Measurements from ENCODE around the gene CAV2. TPM values are rescaled to one million over a fixed set of nuclear protein-coding genes. Genes with fewer than 3 reads are reported as not detected.

The CAV2 gene
- total RNA-seq, 1 donor = 67.3 TPM

DNA sequence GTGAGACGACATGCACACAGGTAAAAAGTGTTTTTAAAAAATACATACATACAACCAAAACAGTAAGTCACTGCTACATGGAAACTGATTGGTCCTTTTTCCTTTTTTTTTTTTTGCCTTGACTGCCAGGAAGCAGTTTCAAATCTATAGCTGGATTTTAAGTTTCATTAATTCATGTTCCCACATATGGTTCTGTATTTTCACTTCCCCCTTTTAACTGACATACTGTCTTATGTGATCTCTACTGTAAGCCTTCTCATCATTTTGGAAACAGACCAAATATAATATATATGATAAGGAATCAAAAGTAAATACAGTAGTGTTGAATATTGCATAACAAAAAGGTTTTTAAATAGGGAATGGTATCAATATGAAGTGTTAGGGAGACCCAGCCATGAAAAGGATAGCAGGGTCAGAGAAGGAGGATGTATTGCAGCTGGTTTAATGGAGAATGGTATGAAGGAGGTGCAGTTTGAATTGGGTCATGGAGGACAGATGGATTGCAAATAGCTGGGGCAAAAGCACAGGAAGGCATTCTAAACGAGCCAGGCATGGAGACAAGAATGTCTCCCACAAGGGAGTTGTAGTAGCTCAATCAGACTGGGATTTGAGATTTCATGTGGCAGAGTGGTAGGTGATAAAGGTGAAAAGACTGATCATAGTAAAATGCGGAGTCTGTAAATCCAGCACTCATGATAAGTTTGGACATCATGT lies 30.7 kb downstream of the CAV2 start:
- Histone ChIP-seq H3K4me2 (ENCODE audit: insufficient read depth, low read length) (peak overlapping the region; percentile 96), H3K27ac (ENCODE audit: low read depth, low read length) (peak overlapping the region; percentile 59), H3K4me1 (ENCODE audit: insufficient read depth, low read length) (peaks cover 55% of the 10 kb centered on the region), H3K79me2 (ENCODE audit: insufficient read depth, low read length) (peaks cover 93% of the 10 kb centered on the region), H2AFZ (ENCODE audit: low read length) (no peak overlapping the region), H4K20me1 (ENCODE audit: insufficient read depth, low read length) (peaks cover 3% of the 10 kb centered on the region), H3K4me3 (ENCODE audit: insufficient read depth, low read length) (peak overlapping the region; percentile 10), H3K9me3 (ENCODE audit: low read depth, low read length) (no peaks in the 10 kb centered on the region), H3K27me3 (ENCODE audit: insufficient read depth, low read length) (no peaks in the 10 kb centered on the region), H3K36me3 (ENCODE audit: insufficient read depth, low read length) (peaks cover 42% of the 10 kb centered on the region)
- TF ChIP-seq, protein P1, sequence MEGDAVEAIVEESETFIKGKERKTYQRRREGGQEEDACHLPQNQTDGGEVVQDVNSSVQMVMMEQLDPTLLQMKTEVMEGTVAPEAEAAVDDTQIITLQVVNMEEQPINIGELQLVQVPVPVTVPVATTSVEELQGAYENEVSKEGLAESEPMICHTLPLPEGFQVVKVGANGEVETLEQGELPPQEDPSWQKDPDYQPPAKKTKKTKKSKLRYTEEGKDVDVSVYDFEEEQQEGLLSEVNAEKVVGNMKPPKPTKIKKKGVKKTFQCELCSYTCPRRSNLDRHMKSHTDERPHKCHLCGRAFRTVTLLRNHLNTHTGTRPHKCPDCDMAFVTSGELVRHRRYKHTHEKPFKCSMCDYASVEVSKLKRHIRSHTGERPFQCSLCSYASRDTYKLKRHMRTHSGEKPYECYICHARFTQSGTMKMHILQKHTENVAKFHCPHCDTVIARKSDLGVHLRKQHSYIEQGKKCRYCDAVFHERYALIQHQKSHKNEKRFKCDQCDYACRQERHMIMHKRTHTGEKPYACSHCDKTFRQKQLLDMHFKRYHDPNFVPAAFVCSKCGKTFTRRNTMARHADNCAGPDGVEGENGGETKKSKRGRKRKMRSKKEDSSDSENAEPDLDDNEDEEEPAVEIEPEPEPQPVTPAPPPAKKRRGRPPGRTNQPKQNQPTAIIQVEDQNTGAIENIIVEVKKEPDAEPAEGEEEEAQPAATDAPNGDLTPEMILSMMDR (IDR thresholded peaks at IDR 0.05; ENCODE audit: extremely low read depth, low read depth, low read length) = no peak
- no peak for DNase-seq (ENCODE audit: insufficient read length, low spot score, missing footprints)

DNA sequence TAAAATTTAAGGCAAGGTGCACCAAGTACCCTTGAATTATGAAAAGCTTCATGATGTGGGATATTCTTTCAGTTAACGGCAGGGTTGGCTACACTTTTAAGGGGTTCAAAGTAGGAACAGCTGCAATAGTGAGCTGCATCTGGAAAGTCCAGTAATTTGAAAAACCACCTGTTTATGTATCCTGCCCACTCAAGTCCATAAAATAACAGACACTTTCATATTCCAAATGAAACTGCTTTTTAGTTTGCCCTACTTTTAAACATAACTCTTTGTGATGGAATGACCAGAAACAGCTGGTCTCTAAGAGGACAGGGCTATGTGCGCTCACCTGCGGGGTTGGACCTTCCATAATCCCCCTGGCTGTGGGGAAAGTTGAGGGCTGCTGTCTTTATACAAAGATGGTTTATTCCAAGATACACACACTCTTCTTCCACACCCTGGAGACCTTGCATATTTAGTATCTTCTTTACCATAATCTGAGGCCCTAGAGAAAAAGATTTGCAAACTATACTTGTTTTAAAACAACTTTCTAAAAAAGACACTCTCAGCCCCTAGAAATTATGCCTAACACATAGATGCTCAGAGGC lies 32.7 kb downstream of the CAV2 start:
- TF ChIP-seq, protein P1 (IDR thresholded peaks at IDR 0.05; ENCODE audit: extremely low read depth, low read depth, low read length) = no peak
- H2AFZ ChIP-seq (ENCODE audit: low read length) = no peak overlapping the region
- H3K9me3 ChIP-seq (ENCODE audit: low read depth, low read length) = no peaks in the 10 kb centered on the region
- H3K4me3 ChIP-seq (ENCODE audit: insufficient read depth, low read length) = no peak overlapping the region
- H4K20me1 ChIP-seq (ENCODE audit: insufficient read depth, low read length) = peaks cover 8% of the 10 kb centered on the region
- no peak overlapping the region for H3K27ac ChIP-seq (ENCODE audit: low read depth, low read length)
- no peak overlapping the region for H3K4me2 ChIP-seq (ENCODE audit: insufficient read depth, low read length)
- no peak for DNase-seq (ENCODE audit: insufficient read length, low spot score, missing footprints)
- no peaks in the 10 kb centered on the region for H3K27me3 ChIP-seq (ENCODE audit: insufficient read depth, low read length)
- peaks cover 58% of the 10 kb centered on the region for H3K36me3 ChIP-seq (ENCODE audit: insufficient read depth, low read length)
- H3K79me2 ChIP-seq (ENCODE audit: insufficient read depth, low read length) = peaks cover 91% of the 10 kb centered on the region
- peaks cover 51% of the 10 kb centered on the region for H3K4me1 ChIP-seq (ENCODE audit: insufficient read depth, low read length)

DNA sequence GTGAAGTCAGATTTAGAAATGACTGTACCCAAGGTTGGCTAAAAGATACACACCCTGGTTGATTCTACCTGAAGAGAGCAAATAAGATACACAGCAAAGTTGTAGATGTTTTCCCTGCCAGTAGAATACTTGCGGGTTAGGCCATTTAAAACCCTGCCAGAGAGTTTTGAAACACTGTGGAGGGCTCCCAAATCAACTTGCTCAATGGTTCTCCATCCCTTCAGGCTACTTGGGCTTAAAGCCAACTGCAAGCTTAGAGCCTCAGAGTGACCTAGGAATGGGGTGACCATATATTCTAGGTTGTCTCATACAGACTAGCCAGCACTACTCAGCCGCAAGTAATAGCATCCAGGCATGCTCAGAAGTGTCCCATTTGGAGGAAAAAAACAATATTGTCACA lies 35.3 kb downstream of the CAV2 start:
- Histone ChIP-seq H3K9me3 (ENCODE audit: low read depth, low read length) (no peaks in the 10 kb centered on the region), H2AFZ (ENCODE audit: low read length) (no peak overlapping the region), H3K4me3 (ENCODE audit: insufficient read depth, low read length) (no peak overlapping the region), H4K20me1 (ENCODE audit: insufficient read depth, low read length) (peaks cover 8% of the 10 kb centered on the region), H3K27me3 (ENCODE audit: insufficient read depth, low read length) (no peaks in the 10 kb centered on the region), H3K79me2 (ENCODE audit: insufficient read depth, low read length) (peaks cover 91% of the 10 kb centered on the region), H3K4me1 (ENCODE audit: insufficient read depth, low read length) (peaks cover 31% of the 10 kb centered on the region), H3K36me3 (ENCODE audit: insufficient read depth, low read length) (peaks cover 72% of the 10 kb centered on the region), H3K27ac (ENCODE audit: low read depth, low read length) (peak overlapping the region; percentile 26), H3K4me2 (ENCODE audit: insufficient read depth, low read length) (no peak overlapping the region)
- TF ChIP-seq, protein P1 (IDR thresholded peaks at IDR 0.05; ENCODE audit: extremely low read depth, low read depth, low read length) = no peak
- no peak for DNase-seq (ENCODE audit: insufficient read length, low spot score, missing footprints)

DNA sequence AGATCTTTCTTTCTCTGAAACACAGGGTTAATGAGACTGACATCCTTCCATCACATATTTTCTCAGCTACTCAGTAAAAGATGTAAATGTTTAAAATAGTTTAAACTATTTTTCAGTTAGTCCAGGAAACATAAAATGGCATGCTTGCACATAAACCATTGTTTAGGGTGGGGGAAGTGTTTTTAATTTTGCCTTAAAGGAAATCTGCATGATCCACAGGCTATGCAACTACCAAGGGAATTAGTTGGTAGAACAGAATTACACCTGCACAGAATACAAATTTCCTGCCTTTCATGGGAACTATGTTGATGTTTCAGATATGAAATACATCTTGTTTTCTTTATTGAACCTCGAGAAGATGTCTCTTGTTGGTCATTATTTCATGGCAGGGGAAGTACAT lies 35.9 kb downstream of the CAV2 start:
- Histone ChIP-seq H4K20me1 (ENCODE audit: insufficient read depth, low read length) (peaks cover 8% of the 10 kb centered on the region), H3K4me2 (ENCODE audit: insufficient read depth, low read length) (no peak overlapping the region), H3K4me3 (ENCODE audit: insufficient read depth, low read length) (no peak overlapping the region), H2AFZ (ENCODE audit: low read length) (no peak overlapping the region), H3K9me3 (ENCODE audit: low read depth, low read length) (no peaks in the 10 kb centered on the region), H3K4me1 (ENCODE audit: insufficient read depth, low read length) (peaks cover 31% of the 10 kb centered on the region), H3K36me3 (ENCODE audit: insufficient read depth, low read length) (peaks cover 76% of the 10 kb centered on the region), H3K79me2 (ENCODE audit: insufficient read depth, low read length) (peaks cover 91% of the 10 kb centered on the region), H3K27me3 (ENCODE audit: insufficient read depth, low read length) (no peaks in the 10 kb centered on the region), H3K27ac (ENCODE audit: low read depth, low read length) (no peak overlapping the region)
- TF ChIP-seq, protein P1 (IDR thresholded peaks at IDR 0.05; ENCODE audit: extremely low read depth, low read depth, low read length) = no peak
- DNase-seq (ENCODE audit: insufficient read length, low spot score, missing footprints) = no peak
